Measurements from ENCODE around the gene PGF.

PGF gene

GRCh38 chr14:74977901-74978385 is 22.5 kb upstream of the PGF start:
- no peak for DNase-seq

- no peak for DNase-seq
These were observed 21.9 kb upstream of the PGF start for GRCh38 chr14:74977164-74977900.

DNA sequence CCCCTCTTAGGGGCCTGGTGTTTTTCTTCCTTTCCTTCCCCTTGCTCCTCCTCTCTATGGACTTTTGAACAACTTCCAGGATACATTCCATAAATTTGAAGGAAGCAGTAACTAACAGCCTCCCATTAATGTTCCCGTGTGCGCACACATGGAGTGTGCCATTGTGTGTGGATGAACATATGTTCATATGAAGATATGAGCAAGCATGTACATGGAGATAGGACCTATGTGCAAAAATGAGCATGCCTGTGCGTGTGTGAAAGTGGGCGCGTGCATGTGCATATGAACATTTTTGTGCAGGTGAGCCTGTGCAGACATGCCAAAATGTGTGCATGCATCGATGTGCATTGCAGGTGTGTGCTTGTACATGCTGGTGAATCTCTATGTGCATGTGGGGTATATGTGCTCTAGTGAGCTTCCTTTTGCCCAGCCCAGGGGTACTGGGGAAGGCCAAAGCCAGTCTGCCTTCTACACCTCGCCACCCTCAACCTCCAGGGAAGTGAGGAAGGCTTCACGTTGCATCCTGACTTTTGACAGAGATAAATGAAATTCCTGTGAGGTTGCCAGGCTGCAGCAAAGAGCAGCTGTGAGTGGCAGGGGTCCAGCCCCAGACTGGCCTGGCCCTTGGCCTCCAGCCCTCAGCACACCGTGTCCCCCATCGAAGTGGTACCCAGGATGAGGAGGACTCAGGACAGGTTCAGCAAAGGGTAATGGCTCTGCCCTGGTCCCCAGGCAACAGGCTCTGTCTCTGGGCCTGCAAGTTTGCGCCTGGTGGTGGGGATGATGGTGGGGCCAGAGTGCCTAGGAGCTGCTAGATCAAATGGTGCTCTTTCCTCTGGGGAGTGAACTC is 21.1 kb upstream of the PGF start:
- no peak for DNase-seq

GRCh38 chr14:74975059-74975810 is 19.8 kb upstream of the PGF start:
- DNase-seq, result no peak

- DNase-seq, result no peak
These were observed 19.1 kb upstream of the PGF start for GRCh38 chr14:74974364-74975058.

DNA sequence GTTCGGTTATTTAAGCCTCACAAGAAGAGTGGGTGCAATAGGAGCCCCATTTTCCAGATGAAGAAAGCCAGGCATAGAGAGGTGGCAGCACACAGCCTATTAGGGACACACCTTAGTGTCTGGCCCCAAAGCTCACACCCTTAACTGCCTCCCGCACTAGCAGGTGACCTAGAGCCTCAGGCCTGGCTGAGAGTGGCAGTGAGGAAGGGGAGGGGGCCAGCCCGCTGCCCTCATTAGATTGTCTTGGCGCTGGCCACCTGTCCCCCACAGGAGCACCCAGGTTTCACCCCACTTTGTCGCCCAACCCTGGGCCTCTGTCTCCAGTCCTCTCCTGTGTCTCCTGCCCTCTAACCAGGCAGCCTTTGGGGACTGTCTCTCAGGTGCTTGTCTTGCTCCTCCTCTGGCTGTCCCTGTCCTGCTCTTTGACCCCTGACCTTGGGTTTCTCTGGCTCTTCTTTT is 18.5 kb upstream of the PGF start:
- DNase-seq, result no peak

GRCh38 chr14:74973003-74973653 is 17.7 kb upstream of the PGF start:
- DNase-seq, result no peak

- no peak for DNase-seq
These were observed 13.4 kb upstream of the PGF start for GRCh38 chr14:74968811-74969210.

- no peak for DNase-seq
These were observed 10.2 kb upstream of the PGF start for GRCh38 chr14:74965486-74966153.

GRCh38 chr14:74964787-74965485 is 9.5 kb upstream of the PGF start:
- DNase-seq, result no peak

- DNase-seq, result no peak
These were observed 8.4 kb upstream of the PGF start for GRCh38 chr14:74963705-74964271.

DNA sequence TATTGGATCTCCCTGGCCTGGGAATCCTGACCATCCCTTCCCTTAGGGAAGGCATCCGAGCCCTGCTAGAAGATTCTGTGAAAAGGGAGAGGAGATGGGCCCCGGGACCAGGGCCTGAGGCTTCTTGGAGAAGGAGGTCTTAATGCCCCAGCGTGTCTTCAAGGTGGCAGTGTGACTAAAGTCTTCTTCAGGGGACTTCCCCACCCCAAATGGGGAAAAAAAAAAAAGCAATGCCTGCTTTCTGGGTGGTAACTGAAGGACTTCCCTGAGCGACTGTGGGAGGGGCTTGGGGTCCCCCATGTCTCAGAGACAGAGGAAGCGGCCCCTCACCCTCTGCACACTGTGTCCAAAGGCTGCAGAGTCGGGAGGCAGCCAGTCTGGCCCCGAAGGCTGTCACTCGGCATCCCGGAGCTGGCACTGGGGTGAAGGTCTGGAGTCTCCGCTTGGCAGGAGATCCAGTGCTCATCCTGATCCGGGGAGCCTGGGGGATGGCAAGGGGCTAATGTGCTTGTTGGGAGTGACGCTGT is 7.8 kb upstream of the PGF start:
- DNase-seq, result no peak

DNA sequence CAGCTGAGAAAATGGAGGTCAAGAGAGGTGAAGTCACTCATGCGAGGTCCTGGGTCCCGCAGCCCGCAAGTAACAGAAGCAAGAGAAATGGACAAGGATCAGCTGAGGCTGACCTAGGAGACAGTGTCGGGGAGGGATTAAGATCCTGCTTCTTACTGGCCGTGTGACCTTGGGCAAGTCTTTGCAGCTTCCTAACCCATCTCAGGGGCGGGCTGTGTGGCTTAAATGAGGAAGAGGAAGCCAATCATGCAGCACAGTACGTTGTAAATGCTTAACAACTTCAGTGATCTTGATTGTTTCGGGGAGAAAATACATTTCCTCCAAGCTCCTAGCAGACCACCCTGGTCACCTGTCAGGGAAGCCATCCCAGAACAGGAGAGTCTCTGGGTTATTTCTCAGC is 7.1 kb upstream of the PGF start:
- DNase-seq, result no peak

DNA sequence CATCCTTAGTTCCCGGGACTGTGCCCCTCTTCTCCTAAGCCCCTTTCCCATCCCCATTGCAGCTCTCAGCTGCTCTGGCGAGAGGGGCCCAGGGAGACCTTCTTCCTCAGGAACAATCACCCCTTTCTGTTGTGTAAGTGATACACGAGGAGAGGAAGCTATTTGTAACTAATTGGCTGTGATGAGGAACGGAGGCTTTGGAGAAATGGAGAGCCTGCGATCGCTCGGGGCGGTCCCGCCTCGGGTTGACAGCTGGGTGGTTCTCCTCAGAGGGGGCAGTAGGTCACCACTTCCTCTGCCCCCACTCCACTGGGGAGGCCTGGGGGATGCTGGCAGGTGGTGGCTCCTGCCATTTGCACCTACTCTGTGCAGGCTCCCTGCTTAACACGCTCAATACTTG is 6.6 kb upstream of the PGF start:
- no peak for DNase-seq

DNA sequence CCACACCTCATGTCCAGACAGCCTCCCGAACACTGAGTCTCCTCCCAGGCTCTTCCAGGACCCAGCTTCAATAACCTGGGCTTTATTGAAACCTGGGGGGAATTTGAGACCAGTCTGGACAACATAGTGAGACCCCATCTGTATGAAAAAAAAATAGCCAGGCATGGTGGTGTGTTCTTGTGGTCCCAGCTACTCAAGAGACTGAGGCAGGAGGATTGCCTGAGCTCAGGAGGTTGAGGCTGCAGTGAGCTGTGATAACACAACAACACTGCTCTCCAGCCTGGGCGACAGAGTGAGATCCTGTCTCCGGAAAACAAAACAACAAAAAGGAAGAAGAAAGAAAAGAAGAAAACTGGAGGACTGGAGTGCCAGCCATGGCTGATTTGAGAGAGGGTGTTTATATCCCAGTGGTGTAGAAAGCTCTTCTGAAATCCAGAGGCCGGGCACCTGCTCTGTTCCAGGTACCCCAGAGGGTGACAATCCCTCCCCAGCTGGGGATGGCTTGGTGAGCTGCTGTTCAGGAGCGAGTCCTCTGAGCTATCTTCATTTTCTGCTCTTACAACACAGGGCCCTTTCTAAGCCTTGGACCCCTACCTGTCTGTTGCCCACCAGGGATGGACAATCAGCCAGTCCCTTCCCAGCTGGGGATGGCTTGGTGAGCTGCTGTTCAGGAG is 6.0 kb upstream of the PGF start:
- no peak for DNase-seq

GRCh38 chr14:74960736-74961135 is 5.3 kb upstream of the PGF start:
- no peak for DNase-seq

DNA sequence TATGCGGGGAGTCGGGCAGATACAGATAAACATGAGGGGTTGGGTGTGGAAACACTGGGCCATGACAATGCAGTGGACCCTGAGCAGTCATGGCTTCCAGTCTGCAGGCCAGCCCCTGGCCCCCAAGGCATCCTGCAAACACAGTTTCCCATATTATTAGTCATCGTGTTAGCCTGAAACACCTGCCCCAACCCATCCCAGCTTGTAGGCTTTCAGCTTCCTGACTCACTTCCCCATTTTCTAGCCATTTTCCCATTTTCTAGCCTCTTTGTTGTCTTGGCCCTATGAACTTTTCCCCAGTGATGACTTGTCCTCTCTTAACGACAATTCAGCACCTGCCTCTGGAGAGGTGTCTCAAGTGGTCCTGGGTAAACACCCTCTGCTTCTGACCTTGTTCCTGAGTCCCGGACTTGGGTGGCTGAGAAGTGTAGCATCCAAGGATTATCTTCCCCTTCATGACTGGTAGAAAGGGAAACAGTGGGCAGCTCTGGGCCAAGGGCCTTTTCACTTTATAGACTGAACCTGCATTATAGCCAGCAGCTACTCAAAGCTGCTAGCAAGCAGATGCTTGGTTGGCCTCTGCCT is 4.3 kb upstream of the PGF start:
- no peak for DNase-seq

DNA sequence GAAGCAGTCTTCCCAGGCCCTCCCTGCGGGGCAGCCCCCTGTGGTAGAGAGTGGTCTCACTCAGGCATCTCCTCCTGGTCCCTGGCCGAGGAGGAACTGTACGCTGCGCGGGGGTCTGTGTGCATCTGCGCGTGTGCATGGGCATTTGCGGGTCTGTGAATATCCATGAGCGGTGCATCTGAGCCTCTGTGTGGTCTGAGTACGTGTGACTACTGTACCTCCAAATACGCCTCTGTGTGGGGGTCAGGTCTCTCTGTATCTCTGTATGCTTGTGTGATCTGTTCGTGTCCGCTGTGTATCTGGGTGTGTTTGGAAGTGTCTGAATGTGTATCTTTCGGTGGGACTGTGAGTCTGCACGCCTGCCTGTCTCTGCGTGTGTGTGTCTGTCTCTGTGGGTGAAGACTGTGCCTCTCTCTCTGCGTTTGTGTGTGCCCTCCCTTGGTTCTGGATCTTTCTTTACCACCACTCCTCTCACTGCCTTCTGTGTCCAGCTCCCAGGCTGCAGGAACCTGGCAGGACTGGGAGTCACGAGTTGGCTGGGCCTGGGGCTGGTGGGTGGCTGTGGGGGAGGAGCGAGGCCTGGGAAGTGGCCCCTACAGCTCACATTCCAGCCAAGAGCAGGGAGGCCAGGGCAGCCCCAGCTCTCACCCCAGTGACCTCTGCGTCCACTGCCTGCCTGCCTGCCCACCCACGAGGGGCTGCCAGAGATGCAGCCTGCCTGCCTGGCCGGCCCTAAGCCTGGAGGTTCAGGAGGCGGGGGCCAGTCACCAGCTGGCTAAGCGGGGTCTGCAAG is 1.1 kb upstream of the PGF start:
- DNase-seq, result no peak

DNA sequence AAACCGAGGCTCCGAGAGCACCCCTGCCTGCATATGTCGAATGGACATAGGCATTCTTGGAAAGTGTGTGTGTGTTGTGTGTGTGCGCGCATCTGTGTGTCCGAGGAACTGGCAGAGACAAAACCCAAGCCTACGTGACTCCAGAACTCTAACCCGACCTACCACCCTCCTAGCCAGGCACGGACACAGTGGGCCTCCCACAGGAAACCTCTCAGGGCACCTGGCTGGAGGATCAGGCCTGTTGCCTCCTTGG is 556 bp upstream of the PGF start:
- no peak for DNase-seq
